Endothelial cell of hepatic sinusoid (primary cell): ENCODE data around the gene CRISP3.

ENCODE experiments used
- in situ Hi-C: cut with HindIII; loops from 2 replicates; pipeline ENCODE4 v1.10.0; 2017; ENCODE audit warnings: low sequenced_read_pairs

Gene CRISP3

DNA sequence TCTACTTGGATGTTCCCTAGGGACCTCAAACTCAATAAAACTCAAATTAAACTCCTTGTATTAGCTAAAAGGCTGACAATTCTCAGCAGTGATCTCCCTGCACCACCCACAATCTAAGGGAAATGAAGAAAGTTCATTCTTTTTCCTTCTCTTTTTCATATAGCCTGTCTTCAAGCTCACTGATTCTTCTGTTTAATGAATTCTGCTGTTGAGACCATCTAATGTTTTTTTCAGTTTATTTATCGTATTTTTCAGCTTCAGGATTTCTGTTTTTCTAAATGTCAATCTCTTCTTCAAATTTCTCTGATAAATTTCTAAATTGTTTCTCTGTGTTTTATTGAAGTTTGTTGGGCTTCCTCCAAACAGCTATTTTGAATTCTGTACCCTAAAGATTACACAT, 50.7 kb downstream of the CRISP3 start:
- in situ Hi-C loops, result no loop called here

DNA sequence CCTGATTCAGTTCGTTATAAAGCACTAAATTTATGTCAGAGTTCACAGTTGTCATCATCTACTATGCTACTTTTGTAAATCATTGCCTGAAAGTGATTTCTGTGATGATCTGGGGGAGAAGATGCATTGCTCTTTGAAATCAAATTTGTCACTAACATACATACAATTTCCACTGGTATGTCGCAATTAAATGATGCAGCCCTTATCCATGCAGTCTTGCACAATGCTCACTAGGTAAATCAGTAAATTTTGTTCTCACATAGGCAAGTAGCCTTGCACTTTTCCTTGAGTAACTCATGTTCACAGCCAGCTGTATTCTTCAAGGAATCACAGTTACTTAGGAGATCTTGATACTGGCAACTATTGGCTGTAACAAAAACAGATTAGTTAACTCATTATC, 51.7 kb downstream of the CRISP3 start:
- in situ Hi-C loops, result no loop called here
